Natural killer cell (primary cell): ENCODE results near the gene CA14. TPM values are rescaled to one million over a fixed set of nuclear protein-coding genes. Genes with fewer than 3 reads are reported as not detected.
"Not testable (repeated sequence)": the region's sequence is repeated elsewhere in the genome, so short reads cannot be mapped to it uniquely, and the experiment has no call there.

ENCODE experiments used
- ATAC-seq, 3 donors: fragments of 150-1000 bp in 2 of 3; fragments of 200-7000 bp in 1 of 3; cut with Tn5 transposase; 1 replicate in 1 of 3; 2 replicates in 2 of 3; pipeline ENCODE4 v1.10.0; 2021; ENCODE audit warnings: mild to moderate bottlenecking in 2 of 3, moderate library complexity in 2 of 3
- DNase-seq, 2 donors: peaks; one replicate each; pipeline versions ENCODE4 v3.0.0 to v3.0.0-alpha.2; 2013 to 2021; ENCODE audit warnings: mixed read lengths in 1 of 2
- H3K27ac ChIP-seq: one replicate; pipeline ENCODE4 v1.5.1; 2013; ENCODE audit warnings: mild to moderate bottlenecking, low read length
- H3K27me3 ChIP-seq: one replicate; pipeline ENCODE4 v1.6.1; 2013; ENCODE audit warnings: low read length; ENCODE audit not compliant: control insufficient read depth, insufficient read depth
- H3K36me3 ChIP-seq: one replicate; pipeline ENCODE4 v1.6.1; 2013; ENCODE audit warnings: low read length; ENCODE audit not compliant: control insufficient read depth, insufficient read depth
- H3K4me1 ChIP-seq: one replicate; pipeline ENCODE4 v1.6.1; 2013; ENCODE audit warnings: low read length; ENCODE audit not compliant: control insufficient read depth, insufficient read depth
- H3K4me3 ChIP-seq: one replicate; pipeline ENCODE4 v1.5.1; 2013; ENCODE audit warnings: low read length
- H3K9me3 ChIP-seq: one replicate; pipeline ENCODE4 v1.6.1; 2013; ENCODE audit warnings: low read length; ENCODE audit not compliant: control insufficient read depth, insufficient read depth
- H3K27ac Mint-ChIP-seq, 2 donors: one replicate each; pipeline ENCODE4 v1.8.0; 2022; ENCODE audit warnings: mild to moderate bottlenecking in 2 of 2, mixed read lengths in 2 of 2, moderate library complexity in 1 of 2
- H3K27me3 Mint-ChIP-seq, 2 donors: one replicate each; pipeline ENCODE4 v1.8.0; 2022; ENCODE audit warnings: low read depth in 2 of 2, mixed read lengths in 2 of 2
- H3K36me3 Mint-ChIP-seq: one replicate; pipeline ENCODE4 v1.8.0; 2022; ENCODE audit warnings: mixed read lengths
- H3K4me1 Mint-ChIP-seq, 2 donors: one replicate each; pipeline ENCODE4 v1.8.0; 2022; ENCODE audit warnings: mixed read lengths in 2 of 2
- H3K4me3 Mint-ChIP-seq: one replicate; pipeline ENCODE4 v1.8.0; 2022; ENCODE audit warnings: mild to moderate bottlenecking, moderate library complexity, mixed read lengths
- H3K9me3 Mint-ChIP-seq, 2 donors: one replicate each; pipeline ENCODE4 v1.8.0; 2022; ENCODE audit warnings: mixed read lengths in 2 of 2
- CTCF ChIP-seq: fragments of 200-600 bp; IDR thresholded peaks from one replicate; pipeline ENCODE4 v1.8.0; 2022; ENCODE audit warnings: antibody characterized with exemption
- WGBS: methylation state at CpG from one replicate; pipeline ENCODE4 v1.1.7; 2013; ENCODE audit warnings: missing lambda C conversion rate; ENCODE audit not compliant: insufficient coverage; 5-methylcytosine and 5-hydroxymethylcytosine counted together
- intact Hi-C: fragments of 100-400 bp; cut with micrococcal nuclease; formaldehyde crosslinking; loops from one replicate; pipeline ENCODE4 v1.14.2; 2022
- total RNA-seq, 4 donors: library from RNA; stranded (reverse); fragments of 120-200 nt in 1 of 4; gene quantifications; one replicate each; pipeline versions ENCODE4 v1.2.3 to v1.2.4, GENCODE V29; 2013 to 2022

CA14 gene
- total RNA-seq, 3 donors from 2014 or later (not counting 1 experiment from before 2014, with no cell fraction given): not detected

- no peak for DNase-seq
- Histone ChIP-seq H3K9me3 (no peaks in the 10 kb centered on the region), H3K36me3 (peaks cover 32% of the 10 kb centered on the region), H3K27me3 (no peaks in the 10 kb centered on the region), H3K4me3 (no peak overlapping the region), H3K27ac (no peak overlapping the region), H3K4me1 (no peaks in the 10 kb centered on the region)
- ATAC-seq: no peak
- Mint-ChIP-seq H3K4me1 (peaks cover 0 to 6% of the 10 kb centered on the region in 2 donors), H3K4me3 (no peak overlapping the region), H3K9me3 (no peaks in the 10 kb centered on the region), H3K27ac (peak overlapping the region in 1 of 2 donors; percentile 6), H3K27me3 (no peaks in the 10 kb centered on the region), H3K36me3 (no peaks in the 10 kb centered on the region)
- intact Hi-C loops: no loop called here
- WGBS: 95% methylated on average over 6 of the region's 6 CpGs
- TF ChIP-seq CTCF: no peak
These were observed 44.8 kb downstream of the CA14 start for GRCh38 chr1:150302338-150302737.

GRCh38 chr1:150302902-150303301 lies 45.3 kb downstream of the CA14 start:
- Histone ChIP-seq H3K9me3 (no peaks in the 10 kb centered on the region), H3K4me3 (no peak overlapping the region), H3K27me3 (no peaks in the 10 kb centered on the region), H3K4me1 (no peaks in the 10 kb centered on the region), H3K27ac (no peak overlapping the region), H3K36me3 (peaks cover 33% of the 10 kb centered on the region)
- no peaks in the 10 kb centered on the region for H3K27me3 Mint-ChIP-seq
- 94% methylated on average over 2 of the region's 2 CpGs for WGBS
- no peak for ATAC-seq
- DNase-seq: no peak
- no peaks in the 10 kb centered on the region for H3K36me3 Mint-ChIP-seq
- no peak overlapping the region for H3K4me3 Mint-ChIP-seq
- intact Hi-C loops: no loop called here
- H3K9me3 Mint-ChIP-seq: no peaks in the 10 kb centered on the region
- TF ChIP-seq CTCF: no peak
- peak overlapping the region in 1 of 2 donors; percentile 9 for H3K27ac Mint-ChIP-seq
- peaks cover 0 to 6% of the 10 kb centered on the region in 2 donors for H3K4me1 Mint-ChIP-seq

- intact Hi-C loops, H3K4me1 Mint-ChIP-seq, H3K27ac Mint-ChIP-seq, H3K27me3 Mint-ChIP-seq, H3K9me3 ChIP-seq, H3K4me3 ChIP-seq, H3K4me1 ChIP-seq, ATAC-seq, H3K4me3 Mint-ChIP-seq, DNase-seq, H3K9me3 Mint-ChIP-seq, H3K27me3 ChIP-seq, H3K36me3 Mint-ChIP-seq, H3K27ac ChIP-seq: not testable (repeated sequence)
- peaks cover 10% of the 10 kb centered on the region for H3K36me3 ChIP-seq
- 96% methylated on average over 7 of the region's 9 CpGs for WGBS
These were observed 51.0 kb downstream of the CA14 start for GRCh38 chr1:150308585-150308984.

- H3K4me3 Mint-ChIP-seq: no peak overlapping the region
- H3K36me3 Mint-ChIP-seq: no peaks in the 10 kb centered on the region
- H3K27ac Mint-ChIP-seq: no peak overlapping the region
- H3K4me1 Mint-ChIP-seq: no peaks in the 10 kb centered on the region
- TF ChIP-seq CTCF: no peak
- H3K27ac ChIP-seq: no peak overlapping the region
- H3K4me1 ChIP-seq: no peaks in the 10 kb centered on the region
- peaks cover 0 to 4% of the 10 kb centered on the region in 2 donors for H3K27me3 Mint-ChIP-seq
- no peak for DNase-seq
- H3K27me3 ChIP-seq: no peaks in the 10 kb centered on the region
- H3K9me3 ChIP-seq: no peaks in the 10 kb centered on the region
- peaks cover 8% of the 10 kb centered on the region for H3K36me3 ChIP-seq
- no peak overlapping the region for H3K4me3 ChIP-seq
- intact Hi-C loops: no loop called here
- no peaks in the 10 kb centered on the region for H3K9me3 Mint-ChIP-seq
- 87% methylated on average over 10 of the region's 10 CpGs for WGBS
- no peak for ATAC-seq
These were observed 52.4 kb downstream of the CA14 start for GRCh38 chr1:150309758-150310508.
